HG02678 (cell line): Measurements from ENCODE around the gene KCNE1.
"Not testable (repeated sequence)": the region's sequence is repeated elsewhere in the genome, so short reads cannot be mapped to it uniquely, and the experiment has no call there.

Experiments used
- ATAC-seq: cut with Tn5 transposase; IDR thresholded peaks from one replicate; pipeline ENCODE4 v1.9.1; 2021; ENCODE audit warnings: mild to moderate bottlenecking, moderate library complexity; ENCODE audit not compliant: unreplicated experiment

KCNE1 gene

GRCh38 chr21:34428441-34428840, 83.6 kb downstream of the KCNE1 start:
- not testable (repeated sequence) for ATAC-seq

- not testable (repeated sequence) for ATAC-seq
These were observed 84.7 kb downstream of the KCNE1 start for GRCh38 chr21:34427339-34427738.

GRCh38 chr21:34423805-34424204, 88.2 kb downstream of the KCNE1 start, which contains the start of gene SMIM34:
TSS of gene SMIM34 (minus strand) at chr21:34423951. CDS start at chr21:34423839, 112 bp downstream.
- not testable (repeated sequence) for ATAC-seq

GRCh38 chr21:34417448-34418077, 94.4 kb downstream of the KCNE1 start:
- ATAC-seq: not testable (repeated sequence)

GRCh38 chr21:34407294-34407693, 104.7 kb downstream of the KCNE1 start:
- ATAC-seq: not testable (repeated sequence)

- ATAC-seq: not testable (repeated sequence)
These were observed 105.3 kb downstream of the KCNE1 start for GRCh38 chr21:34406676-34407075.

- ATAC-seq: not testable (repeated sequence)
These were observed 105.9 kb downstream of the KCNE1 start for GRCh38 chr21:34406102-34406501.

- ATAC-seq: not testable (repeated sequence)
These were observed 106.3 kb downstream of the KCNE1 start for GRCh38 chr21:34405686-34406085.

GRCh38 chr21:34404742-34405141, 107.3 kb downstream of the KCNE1 start:
- not testable (repeated sequence) for ATAC-seq

- not testable (repeated sequence) for ATAC-seq
These were observed 111.5 kb downstream of the KCNE1 start for GRCh38 chr21:34400522-34400921.
